Mesodermal cell (in vitro differentiated cells): ENCODE results near the gene CIPC.

Experiments
- H3K27ac ChIP-seq: 2 replicates; pipeline ENCODE4 v1.7.0; 2013; ENCODE audit warnings: mild to moderate bottlenecking, low read depth, low read length, moderate library complexity; ENCODE audit not compliant: severe bottlenecking
- H3K36me3 ChIP-seq: 2 replicates; pipeline ENCODE4 v1.7.1; 2013; ENCODE audit warnings: mild to moderate bottlenecking, low read length, moderate library complexity; ENCODE audit not compliant: control insufficient read depth, insufficient read depth
- H3K4me1 ChIP-seq: one replicate; pipeline ENCODE4 v1.7.1; 2013; ENCODE audit warnings: mild to moderate bottlenecking, low read length; ENCODE audit not compliant: insufficient read depth, control insufficient read depth, poor library complexity, severe bottlenecking
- H3K4me3 ChIP-seq: 2 replicates; pipeline ENCODE4 v1.7.0; 2013; ENCODE audit warnings: low read length, control low read depth, mild to moderate bottlenecking; ENCODE audit not compliant: insufficient read depth, poor library complexity, severe bottlenecking; ENCODE audit errors: extremely low read depth
- H3K9me3 ChIP-seq: 2 replicates; pipeline ENCODE4 v1.7.1; 2013; ENCODE audit warnings: mild to moderate bottlenecking, low read length, moderate library complexity; ENCODE audit not compliant: control insufficient read depth
- WGBS, 2 experiments: methylation state at CpG; one replicate each; pipeline ENCODE4 v1.1.5; 2013; ENCODE audit warnings: missing lambda C conversion rate in 2 of 2; ENCODE audit not compliant: insufficient coverage in 2 of 2; 5-methylcytosine and 5-hydroxymethylcytosine counted together

CIPC gene

GRCh38 chr14:77126461-77126990 lies 28.5 kb downstream of the CIPC start:
- no peak overlapping the region for H3K4me3 ChIP-seq
- no peaks in the 10 kb centered on the region for H3K9me3 ChIP-seq
- no peaks in the 10 kb centered on the region for H3K36me3 ChIP-seq
- WGBS, 2 experiments = 74 to 88% methylated on average over 2 to 3 of the region's 4 CpGs
- peaks cover 8% of the 10 kb centered on the region for H3K4me1 ChIP-seq
- H3K27ac ChIP-seq = no peak overlapping the region

DNA sequence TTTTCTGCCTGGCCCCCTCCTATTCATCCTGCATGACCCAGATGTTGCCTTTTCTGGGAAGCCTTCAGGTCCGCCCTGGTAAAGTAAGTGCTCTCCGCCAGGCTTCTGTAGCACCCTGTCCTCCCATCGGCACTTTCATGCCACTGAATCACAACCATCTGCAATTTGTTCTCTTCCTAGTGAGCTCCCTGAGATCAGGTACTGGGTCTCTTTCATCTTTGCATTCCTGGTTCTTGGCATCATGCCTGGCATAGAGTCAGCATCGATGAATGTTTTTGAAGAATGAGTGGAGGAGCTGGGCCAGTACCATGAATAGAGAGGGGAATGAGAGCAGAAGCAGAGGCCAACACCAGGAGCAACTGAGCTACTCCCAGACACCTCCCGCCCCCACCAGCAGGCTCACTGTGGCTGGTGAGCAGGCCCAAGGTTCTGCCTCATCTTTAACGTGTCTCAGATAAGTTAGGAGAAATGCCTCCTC lies 30.4 kb downstream of the CIPC start:
- WGBS, 2 experiments = 88 to 92% methylated on average over 3 to 5 of the region's 6 CpGs
- Histone ChIP-seq H3K27ac (no peak overlapping the region), H3K36me3 (no peaks in the 10 kb centered on the region), H3K9me3 (no peaks in the 10 kb centered on the region), H3K4me1 (peaks cover 8% of the 10 kb centered on the region), H3K4me3 (no peak overlapping the region)

DNA sequence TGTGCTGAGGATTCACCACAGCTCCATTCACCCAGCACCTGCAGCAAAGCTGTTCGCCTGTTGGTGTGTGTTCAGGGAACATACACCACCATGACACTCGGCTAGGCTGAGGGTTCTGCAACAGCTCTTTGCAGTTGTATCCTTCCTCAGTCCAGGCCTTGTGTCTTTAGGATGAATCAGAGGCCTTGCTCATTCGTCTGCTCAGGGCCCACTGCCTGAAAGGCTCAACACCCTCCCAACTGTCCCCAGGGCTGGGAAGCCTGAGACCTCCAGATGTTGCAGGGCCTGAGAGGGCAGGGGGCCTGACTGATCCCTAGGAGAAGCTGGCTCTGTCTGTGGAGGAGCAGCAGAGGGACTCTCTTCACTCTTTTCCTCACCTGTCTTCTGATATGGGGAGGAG lies 32.3 kb downstream of the CIPC start:
- Histone ChIP-seq H3K9me3 (no peaks in the 10 kb centered on the region), H3K4me3 (no peak overlapping the region), H3K27ac (no peak overlapping the region), H3K36me3 (no peaks in the 10 kb centered on the region), H3K4me1 (no peaks in the 10 kb centered on the region)
- WGBS, 2 experiments = 72 to 83% methylated on average over 1 to 2 of the region's 3 CpGs

- 83 to 94% methylated on average over 1 to 2 of the region's 2 CpGs for WGBS, 2 experiments
- Histone ChIP-seq H3K4me1 (no peaks in the 10 kb centered on the region), H3K36me3 (no peaks in the 10 kb centered on the region), H3K9me3 (no peaks in the 10 kb centered on the region), H3K4me3 (no peak overlapping the region), H3K27ac (no peak overlapping the region)
These were observed 33.1 kb downstream of the CIPC start for GRCh38 chr14:77131206-77131605.

GRCh38 chr14:77131871-77132486 lies 33.9 kb downstream of the CIPC start:
- H3K27ac ChIP-seq = no peak overlapping the region
- no peaks in the 10 kb centered on the region for H3K9me3 ChIP-seq
- WGBS, 2 experiments = 84 to 92% methylated on average over 5 of the region's 5 CpGs
- H3K4me1 ChIP-seq = no peaks in the 10 kb centered on the region
- no peak overlapping the region for H3K4me3 ChIP-seq
- no peaks in the 10 kb centered on the region for H3K36me3 ChIP-seq

DNA sequence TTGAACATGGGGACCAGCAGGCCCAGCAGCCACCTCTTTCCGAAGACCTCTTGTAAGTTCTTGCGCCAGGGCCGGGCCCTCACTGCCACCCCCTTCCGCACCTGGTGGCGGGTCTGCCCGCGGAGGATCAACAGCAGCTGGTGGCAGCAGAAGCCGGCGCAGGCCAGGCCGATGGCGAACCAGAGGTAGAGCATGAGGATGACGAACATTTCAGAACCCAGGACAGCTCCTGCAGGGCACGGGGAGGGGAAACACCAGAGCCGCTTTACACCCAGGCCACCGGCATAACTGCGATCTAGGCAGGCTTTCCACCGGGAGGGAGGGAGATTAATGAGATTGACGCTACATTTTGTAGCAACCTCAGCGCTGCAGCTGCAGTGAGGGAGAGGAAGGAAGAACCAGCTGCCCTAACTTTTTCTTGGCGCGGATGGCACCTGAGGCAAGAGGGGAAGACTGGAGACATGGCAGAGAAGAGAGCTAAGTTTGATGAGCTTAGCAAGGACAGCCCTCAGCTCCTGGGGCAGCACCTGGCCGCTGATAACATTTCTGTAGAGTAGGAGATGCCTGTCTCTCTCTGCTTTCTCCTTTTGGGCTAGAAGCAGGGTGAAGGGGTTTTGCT lies 35.8 kb downstream of the CIPC start:
- Histone ChIP-seq H3K36me3 (no peaks in the 10 kb centered on the region), H3K4me1 (no peaks in the 10 kb centered on the region), H3K4me3 (no peak overlapping the region), H3K9me3 (no peaks in the 10 kb centered on the region), H3K27ac (no peak overlapping the region)
- 29% methylated on average over 20 to 22 of the region's 22 CpGs for WGBS, 2 experiments

- H3K36me3 ChIP-seq = no peaks in the 10 kb centered on the region
- 87 to 92% methylated on average over 13 to 15 of the region's 15 CpGs for WGBS, 2 experiments
- H3K9me3 ChIP-seq = no peaks in the 10 kb centered on the region
- H3K4me3 ChIP-seq = no peak overlapping the region
- H3K4me1 ChIP-seq = peaks cover 13% of the 10 kb centered on the region
- H3K27ac ChIP-seq = no peak overlapping the region
These were observed 41.0 kb downstream of the CIPC start for GRCh38 chr14:77139022-77139421.

DNA sequence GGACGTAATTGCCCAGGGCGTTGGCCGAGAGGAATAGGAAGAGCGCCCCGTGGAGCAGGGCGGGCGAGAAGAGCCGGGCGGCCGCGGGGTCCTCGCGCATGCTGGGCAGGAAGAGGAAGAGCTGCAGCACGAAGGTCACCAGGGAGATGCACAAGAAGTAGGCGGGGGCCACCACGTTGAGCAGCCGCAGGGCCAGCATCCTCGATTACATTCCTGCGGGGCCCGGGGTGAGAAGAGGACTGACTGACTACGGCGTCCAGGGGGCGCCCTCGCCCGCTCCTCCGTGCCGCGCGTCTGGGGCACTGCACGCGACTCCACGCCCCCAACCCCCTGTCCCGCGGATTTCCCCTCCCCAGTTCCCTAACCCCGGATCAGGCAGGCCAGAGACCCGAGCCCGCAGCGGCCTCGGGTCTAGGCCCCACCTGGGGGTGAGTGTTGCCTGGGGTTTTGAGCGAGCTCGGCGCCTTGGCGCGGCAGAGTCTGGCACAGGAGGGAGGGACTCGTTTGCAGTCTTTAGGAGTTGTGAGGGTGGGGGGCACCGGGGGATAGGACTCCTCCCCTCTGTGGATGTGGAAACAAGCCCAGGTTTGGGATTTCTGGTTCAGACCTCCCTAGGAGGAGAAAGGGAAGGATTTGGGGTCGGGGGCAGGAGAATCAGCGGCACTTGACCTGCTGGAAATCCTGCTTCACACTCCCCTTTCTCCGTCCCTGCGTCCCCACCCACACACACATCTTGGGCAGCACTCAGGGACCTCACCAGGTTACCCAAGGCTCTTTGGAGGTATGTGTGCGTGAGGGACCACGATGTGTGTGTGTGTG lies 41.7 kb downstream of the CIPC start:
- Histone ChIP-seq H3K27ac (no peak overlapping the region), H3K4me1 (peaks cover 13% of the 10 kb centered on the region), H3K9me3 (no peaks in the 10 kb centered on the region), H3K36me3 (no peaks in the 10 kb centered on the region), H3K4me3 (peak overlapping the region; percentile 44)
- 11 to 12% methylated on average over 26 to 28 of the region's 52 CpGs for WGBS, 2 experiments

GRCh38 chr14:77140359-77141213 lies 42.5 kb downstream of the CIPC start:
- Histone ChIP-seq H3K4me1 (peaks cover 13% of the 10 kb centered on the region), H3K36me3 (no peaks in the 10 kb centered on the region), H3K27ac (no peak overlapping the region), H3K9me3 (no peaks in the 10 kb centered on the region), H3K4me3 (peak overlapping the region; percentile 44)
- 1% methylated on average over 50 to 57 of the region's 67 CpGs for WGBS, 2 experiments
